H1 (cell line): Measurements from ENCODE around the gene LMX1B. TPM values are rescaled to one million over a fixed set of nuclear protein-coding genes. Genes with fewer than 3 reads are reported as not detected.

Source experiments
- CTCF ChIA-PET: fragments of 300-600 bp; sonication (Branson Sonifier 250); formaldehyde crosslinking; loops from one replicate; lab custom pipeline; 2021; ENCODE audit not compliant: partially characterized antibody; lab: Charles Lee
- POLR2A ChIA-PET: fragments of 300-600 bp; sonication (Branson Sonifier 250); formaldehyde crosslinking; loops from one replicate; lab custom pipeline; 2021; ENCODE audit warnings: inconsistent platforms; ENCODE audit not compliant: partially characterized antibody; lab: Charles Lee
- DNase-seq, 2 experiments: peaks; one replicate each; pipeline versions ENCODE4 v3.0.0 to v3.0.0-alpha.2; 2010 to 2022; ENCODE audit warnings: low spot score in 2 of 2, low read depth in 1 of 2, mixed read lengths in 1 of 2
- FAIRE-seq: peaks from 2 replicates; lab custom pipeline; 2011; peaks lifted over from hg19 to GRCh38; lab: Jason Lieb, UNC
- H2AFZ ChIP-seq: 2 replicates; pipeline ENCODE4 v1.8.1; 2012; ENCODE audit warnings: low read length, inconsistent platforms
- H2AK5ac ChIP-seq: 2 replicates; pipeline ENCODE4 v1.6.1; 2013; ENCODE audit warnings: low read depth, low read length
- H2BK120ac ChIP-seq: replicated peaks from 2 replicates; pipeline ENCODE3; 2013; ENCODE audit warnings: low read depth, low read length, inconsistent platforms
- H2BK12ac ChIP-seq: 2 replicates; pipeline ENCODE4 v1.6.1; 2013; ENCODE audit warnings: low read depth, low read length
- H2BK15ac ChIP-seq: 2 replicates; pipeline ENCODE4 v1.6.1; 2013; ENCODE audit warnings: low read length
- H2BK20ac ChIP-seq: 2 replicates; pipeline ENCODE4 v1.6.1; 2013; ENCODE audit warnings: low read length
- H2BK5ac ChIP-seq: 2 replicates; pipeline ENCODE4 v1.6.1; 2013; ENCODE audit warnings: low read depth, low read length
- H3K14ac ChIP-seq: 2 replicates; pipeline ENCODE4 v1.6.1; 2013; ENCODE audit warnings: inconsistent platforms; ENCODE audit not compliant: insufficient read length
- H3K18ac ChIP-seq: 2 replicates; pipeline ENCODE4 v1.6.1; 2013; ENCODE audit warnings: low read length; ENCODE audit errors: extremely low read depth
- H3K23ac ChIP-seq: 2 replicates; pipeline ENCODE4 v1.6.1; 2013; ENCODE audit warnings: inconsistent platforms; ENCODE audit not compliant: insufficient read length
- H3K23me2 ChIP-seq: 2 replicates; pipeline ENCODE4 v1.6.1; 2013; ENCODE audit warnings: low read depth, low read length
- H3K27ac ChIP-seq: 2 replicates; pipeline ENCODE4 v1.6.1; 2011; ENCODE audit warnings: low read depth, low read length, inconsistent platforms
- H3K27me3 ChIP-seq, 4 experiments: replicated peaks in 1 of 4; 1 replicate in 1 of 4; 2 replicates in 3 of 4; pipeline versions ENCODE4 v1.6.1 to v1.8.1; 2011 to 2013; ENCODE audit warnings: low read length in 3 of 4, mild to moderate bottlenecking in 3 of 4, inconsistent platforms in 2 of 4, mixed read lengths in 2 of 4, moderate library complexity in 1 of 4; ENCODE audit not compliant: control insufficient read depth in 3 of 4, insufficient read depth in 3 of 4; ENCODE audit errors: extremely low read depth in 1 of 4
- H3K36me3 ChIP-seq, 4 experiments: 2 replicates each; pipeline versions ENCODE4 v1.6.1 to v1.8.1; 2011 to 2013; ENCODE audit warnings: mild to moderate bottlenecking in 4 of 4, low read length in 3 of 4, moderate library complexity in 2 of 4, control low read depth in 1 of 4, inconsistent platforms in 1 of 4; ENCODE audit not compliant: insufficient read depth in 4 of 4, control insufficient read depth in 2 of 4
- H3K4ac ChIP-seq: replicated peaks from 2 replicates; pipeline ENCODE3; 2013; ENCODE audit warnings: low read length, low read depth, mixed read lengths, inconsistent platforms; ENCODE audit not compliant: insufficient read length
- H3K4me1 ChIP-seq, 4 experiments: replicated peaks in 1 of 4; 1 replicate in 1 of 4; 2 replicates in 3 of 4; pipeline versions ENCODE4 v1.6.1 to v1.8.1; 2011 to 2013; ENCODE audit warnings: low read length in 3 of 4, inconsistent platforms in 2 of 4, mixed read lengths in 1 of 4; ENCODE audit not compliant: insufficient read depth in 4 of 4, control insufficient read depth in 3 of 4
- H3K4me2 ChIP-seq, 2 experiments: 2 replicates each; pipeline versions ENCODE4 v1.6.1 to v1.8.1; 2011 to 2013; ENCODE audit warnings: low read depth in 2 of 2, low read length in 2 of 2, control low read depth in 1 of 2, inconsistent platforms in 1 of 2, mild to moderate bottlenecking in 1 of 2; ENCODE audit not compliant: insufficient read depth in 1 of 2
- H3K4me3 ChIP-seq, 4 experiments: fragments of 200-600, 300-600 bp in 1 of 4; sonication (generic), shearing (Covaris generic), sonication (Bioruptor Twin) in 1 of 4; 2 replicates each; pipeline versions ENCODE4 v1.5.1 to v1.8.1; 2011 to 2016; ENCODE audit warnings: low read length in 4 of 4, low read depth in 3 of 4, control low read depth in 2 of 4, inconsistent platforms in 2 of 4, mild to moderate bottlenecking in 2 of 4, mixed read lengths in 1 of 4, moderate library complexity in 1 of 4; ENCODE audit not compliant: insufficient read depth in 2 of 4; ENCODE audit errors: extremely low read depth in 1 of 4
- H3K56ac ChIP-seq: replicated peaks from 2 replicates; pipeline ENCODE3; 2013; ENCODE audit warnings: low read depth, mild to moderate bottlenecking, mixed read lengths, low read length, inconsistent platforms; ENCODE audit not compliant: insufficient read length
- H3K79me1 ChIP-seq: 2 replicates; pipeline ENCODE4 v1.6.1; 2013; ENCODE audit warnings: low read depth, low read length, control low read depth
- H3K79me2 ChIP-seq, 2 experiments: 2 replicates each; pipeline versions ENCODE4 v1.6.1 to v1.8.1; 2012 to 2013; ENCODE audit warnings: low read length in 2 of 2, mild to moderate bottlenecking in 2 of 2, inconsistent platforms in 1 of 2; ENCODE audit not compliant: insufficient read depth in 2 of 2, control insufficient read depth in 1 of 2
- H3K9ac ChIP-seq, 4 experiments: replicated peaks in 1 of 4; 1 replicate in 1 of 4; 2 replicates in 3 of 4; pipeline versions ENCODE4 v1.6.1 to v1.8.1; 2011 to 2013; ENCODE audit warnings: low read depth in 3 of 4, low read length in 3 of 4, control low read depth in 2 of 4, mild to moderate bottlenecking in 2 of 4, moderate library complexity in 2 of 4, inconsistent platforms in 1 of 4; ENCODE audit errors: extremely low read depth in 1 of 4
- H3K9me3 ChIP-seq, 2 experiments: 2 replicates each; pipeline versions ENCODE4 v1.6.1 to v1.8.1; 2012 to 2013; ENCODE audit warnings: mild to moderate bottlenecking in 2 of 2, moderate library complexity in 2 of 2, control low read depth in 1 of 2, inconsistent platforms in 1 of 2, low read depth in 1 of 2, low read length in 1 of 2, mixed read lengths in 1 of 2; ENCODE audit not compliant: insufficient read depth in 2 of 2
- H4K20me1 ChIP-seq, 2 experiments: replicated peaks in 1 of 2; 2 replicates each; pipeline versions ENCODE3 to v1.8.1; 2011 to 2013; ENCODE audit warnings: inconsistent platforms in 2 of 2, low read length in 2 of 2, mild to moderate bottlenecking in 1 of 2; ENCODE audit not compliant: insufficient read depth in 2 of 2, control insufficient read depth in 1 of 2
- H4K5ac ChIP-seq: 2 replicates; pipeline ENCODE4 v1.6.1; 2013; ENCODE audit warnings: low read length, low read depth, mixed read lengths, inconsistent platforms; ENCODE audit not compliant: insufficient read length
- H4K8ac ChIP-seq: 2 replicates; pipeline ENCODE4 v1.8.0; 2013; ENCODE audit warnings: mild to moderate bottlenecking, moderate library complexity, low read length, inconsistent platforms; ENCODE audit not compliant: insufficient read depth; ENCODE audit errors: extremely low read depth
- H4K91ac ChIP-seq: replicated peaks from 2 replicates; pipeline ENCODE3; 2013; ENCODE audit warnings: low read length, mixed read lengths, inconsistent platforms; ENCODE audit not compliant: insufficient read length
- CBX5 ChIP-seq: fragments of 300-800, 300-1000 bp; sonication (generic); IDR thresholded peaks from 2 replicates; pipeline ENCODE4 v1.7.1; 2016; ENCODE audit warnings: antibody characterized with exemption, low read length, low read depth
- CBX8 ChIP-seq: fragments of 300-800, 300-1000 bp; sonication (generic); IDR thresholded peaks from 2 replicates; pipeline ENCODE4 v1.7.1; 2016; ENCODE audit warnings: low read depth, low read length, borderline replicate concordance
- CEBPB ChIP-seq: IDR thresholded peaks from 2 replicates; pipeline ENCODE4 v1.6.1; 2012; ENCODE audit warnings: low read depth, low read length
- KDM1A ChIP-seq: fragments of 200-600, 300-600 bp; sonication (generic); IDR thresholded peaks from 2 replicates; pipeline ENCODE4 v1.7.1; 2016; ENCODE audit warnings: mild to moderate bottlenecking, low read length, borderline replicate concordance
- SIN3A ChIP-seq, 2 experiments: IDR thresholded peaks in 1 of 2; conservative IDR thresholded peaks in 1 of 2; 2 replicates each; pipeline ENCODE4 v1.6.1; 2011 to 2012; ENCODE audit warnings: low read length in 2 of 2, improper control_type of control experiment in 1 of 2, low read depth in 1 of 2, mild to moderate bottlenecking in 1 of 2
- SP4 ChIP-seq: IDR thresholded peaks from 2 replicates; pipeline ENCODE4 v1.6.1; 2012; ENCODE audit warnings: low read length, inconsistent platforms
- SRF ChIP-seq: IDR thresholded peaks from 2 replicates; pipeline ENCODE4 v1.6.1; 2011; ENCODE audit warnings: mild to moderate bottlenecking, low read depth, low read length, moderate library complexity
- TAF1 ChIP-seq: IDR thresholded peaks from 2 replicates; pipeline ENCODE4 v1.6.1; 2011; ENCODE audit warnings: mild to moderate bottlenecking, low read depth, low read length
- USF2 ChIP-seq: IDR thresholded peaks from 2 replicates; pipeline ENCODE4 v1.6.1; 2011; ENCODE audit warnings: low read length, improper control_type of control experiment
- WGBS, 2 experiments: shearing (Covaris generic) in 1 of 2; methylation state at CpG; one replicate each; pipeline versions ENCODE4 v1.1.6 to v1.1.7; 2013 to 2015; ENCODE audit warnings: low lambda C conversion rate in 2 of 2, mixed read lengths in 2 of 2, inconsistent platforms in 1 of 2, low coverage in 1 of 2, missing lambda C conversion rate in 1 of 2; ENCODE audit not compliant: insufficient replicate concordance in 2 of 2, insufficient coverage in 1 of 2, insufficient read length in 1 of 2; ENCODE audit errors: extremely low coverage in 1 of 2, missing lambda C conversion rate in 1 of 2; 5-methylcytosine and 5-hydroxymethylcytosine counted together
- polyA plus RNA-seq, 7 experiments: library from polyadenylated mRNA; depleted of rRNA in 3 of 7; stranded (reverse) in 5 of 7; unstranded in 2 of 7; fragments of >200 nt in 5 of 7; fragments of 200-250 nt in 2 of 7; gene quantifications; 1 replicate in 5 of 7; 2 replicates in 1 of 7; 4 replicates in 1 of 7; pipeline versions ENCODE4 v1.2.1 to v1.2.3, GENCODE V29; 2011 to 2013; ENCODE audit warnings: missing spikeins in 2 of 7, mixed read lengths in 2 of 7
- total RNA-seq: library from RNA; stranded (reverse); fragmentation: NEBNext Ultra II Directional; extraction: Animal tissue kit (Norgen Biotek cat#: 25700); gene quantifications from 2 replicates; pipeline ENCODE4 v1.2.1, GENCODE V29; 2021

Gene LMX1B
- total and polyA plus RNA-seq, 2 of the 8 experiments (the other 6 are each of a cell fraction or from before 2014, with no cell fraction given) = 0.09 to 0.37 TPM

DNA sequence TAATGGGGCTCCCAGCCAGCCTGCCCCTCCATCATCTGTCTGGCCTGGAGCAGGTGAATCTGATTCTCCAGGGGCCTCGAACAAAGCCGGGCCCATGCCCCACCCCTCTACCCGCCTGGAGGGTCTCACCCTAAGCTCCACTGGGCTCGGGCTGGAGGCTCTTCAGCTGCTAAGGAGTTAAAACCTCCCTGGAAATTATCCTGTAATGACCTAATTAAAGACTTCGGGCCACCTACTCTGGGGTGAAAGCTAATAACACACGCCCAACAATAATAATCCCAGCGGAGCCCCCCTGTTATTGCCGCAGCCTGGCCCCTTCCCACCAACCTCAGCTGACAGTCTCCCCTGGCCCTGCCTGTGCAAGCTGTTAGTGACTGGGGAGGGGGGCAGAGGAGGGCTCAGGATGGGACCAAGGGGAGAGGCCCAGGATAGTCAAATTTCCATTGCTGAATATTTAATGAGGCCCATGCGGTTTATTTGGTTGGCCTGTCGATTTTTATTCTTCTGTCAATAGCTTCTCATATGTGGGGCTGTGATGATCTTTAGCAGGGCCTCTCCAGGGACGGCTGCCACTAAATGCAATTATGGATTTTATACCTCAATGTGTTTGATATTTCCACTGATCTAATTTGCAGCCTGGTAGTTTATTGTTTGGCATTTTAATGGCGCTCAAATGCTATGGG, 25.7 kb downstream of the LMX1B start:
- H2BK20ac ChIP-seq = no peak overlapping the region
- ChIA-PET CTCF (interaction anchor here (0.6 to 20.9 kb wide), 10 partner anchors 8 to 138 kb away, joined by 3 to 323 read pairs (median 7); no protein-coding TSS in a partner anchor), POLR2A (interaction anchor here (1.0 to 2.1 kb wide), 4 partner anchors 12 to 38 kb away, joined by 3 to 6 read pairs (median 5); no protein-coding TSS in a partner anchor)
- H2AFZ ChIP-seq = no peak overlapping the region
- peaks cover 0 to 19% (median 10%) of the 10 kb centered on the region in 4 experiments; a peak in 6 of 7 replicates for H3K4me1 ChIP-seq
- FAIRE-seq (no peak), DNase-seq (no peak)
- H3K9ac ChIP-seq = no peak overlapping the region
- no peak overlapping the region for H3K18ac ChIP-seq
- no peak overlapping the region for H3K4ac ChIP-seq
- no peak overlapping the region for H2BK5ac ChIP-seq
- H3K23ac ChIP-seq = no peak overlapping the region
- H3K9me3 ChIP-seq = no peaks in the 10 kb centered on the region
- H3K79me1 ChIP-seq = no peaks in the 10 kb centered on the region
- H3K27ac ChIP-seq = no peak overlapping the region
- H3K14ac ChIP-seq = no peak overlapping the region
- H3K23me2 ChIP-seq = peaks cover 7% of the 10 kb centered on the region; the same call in 1 of the 2 replicates
- H2BK120ac ChIP-seq = no peak overlapping the region
- peak overlapping the region; percentile 66 to 78 for H3K4me2 ChIP-seq
- H2AK5ac ChIP-seq = no peak overlapping the region
- no peaks in the 10 kb centered on the region for H3K79me2 ChIP-seq
- H3K36me3 ChIP-seq = no peaks in the 10 kb centered on the region
- H4K91ac ChIP-seq = no peak overlapping the region
- H4K8ac ChIP-seq = no peak overlapping the region
- peak overlapping the region in 2 of 4 experiments; percentile 26 to 52; a peak in 3 of 8 replicates for H3K4me3 ChIP-seq
- peaks cover 10 to 74% (median 55%) of the 10 kb centered on the region in 4 experiments for H3K27me3 ChIP-seq
- 53% methylated on average over 12 of the region's 12 CpGs; no CpG with 5 or more reads in 1 of the 2 experiments for WGBS, 2 experiments
- no peak overlapping the region for H3K56ac ChIP-seq
- H4K5ac ChIP-seq = no peak overlapping the region
- H2BK12ac ChIP-seq = no peak overlapping the region
- H4K20me1 ChIP-seq = peaks cover 0 to 11% of the 10 kb centered on the region in 2 experiments
- no peak overlapping the region for H2BK15ac ChIP-seq
- TF ChIP-seq CBX5 (no peak), SP4 (no peak), SIN3A (conservative IDR thresholded peaks at IDR 0.05 in 1 of 2, IDR thresholded peaks at IDR 0.05 in 1 of 2; ENCODE audit: low read depth in 1 of 2, low read length in 2 of 2) (no peak), CEBPB (no peak), TAF1 (no peak), KDM1A (no peak), SRF (no peak), USF2 (no peak), CBX8 (no peak)
